NCI-H510A (cell line): ENCODE data around the gene MZB1.
"Not testable (repeated sequence)": the region's sequence is repeated elsewhere in the genome, so short reads cannot be mapped to it uniquely, and the experiment has no call there.

Experiments
- DNase-seq: peaks from one replicate; lab custom pipeline; 2025; lab: John Stamatoyannopoulos, UW

Gene MZB1

DNA sequence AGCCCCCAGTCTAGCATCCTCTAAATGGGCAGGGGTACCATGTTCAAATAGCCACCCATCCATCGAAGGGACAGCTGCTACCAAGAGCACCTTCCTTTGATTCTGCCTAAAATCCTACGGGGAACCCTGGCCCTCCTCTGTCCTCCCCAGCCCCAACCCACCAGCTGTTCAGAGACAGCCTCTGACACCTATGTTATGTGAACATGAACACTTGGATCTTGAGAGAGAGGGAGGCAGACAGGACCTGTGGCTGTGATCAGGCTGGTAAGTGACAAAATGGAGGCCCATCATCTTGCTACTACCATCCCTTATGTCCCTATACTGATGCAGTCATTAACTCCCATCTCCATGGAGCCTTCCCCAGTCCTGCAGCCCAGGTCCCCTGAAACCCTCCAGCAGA is 14.8 kb downstream of the MZB1 start:
- DNase-seq: no peak

DNA sequence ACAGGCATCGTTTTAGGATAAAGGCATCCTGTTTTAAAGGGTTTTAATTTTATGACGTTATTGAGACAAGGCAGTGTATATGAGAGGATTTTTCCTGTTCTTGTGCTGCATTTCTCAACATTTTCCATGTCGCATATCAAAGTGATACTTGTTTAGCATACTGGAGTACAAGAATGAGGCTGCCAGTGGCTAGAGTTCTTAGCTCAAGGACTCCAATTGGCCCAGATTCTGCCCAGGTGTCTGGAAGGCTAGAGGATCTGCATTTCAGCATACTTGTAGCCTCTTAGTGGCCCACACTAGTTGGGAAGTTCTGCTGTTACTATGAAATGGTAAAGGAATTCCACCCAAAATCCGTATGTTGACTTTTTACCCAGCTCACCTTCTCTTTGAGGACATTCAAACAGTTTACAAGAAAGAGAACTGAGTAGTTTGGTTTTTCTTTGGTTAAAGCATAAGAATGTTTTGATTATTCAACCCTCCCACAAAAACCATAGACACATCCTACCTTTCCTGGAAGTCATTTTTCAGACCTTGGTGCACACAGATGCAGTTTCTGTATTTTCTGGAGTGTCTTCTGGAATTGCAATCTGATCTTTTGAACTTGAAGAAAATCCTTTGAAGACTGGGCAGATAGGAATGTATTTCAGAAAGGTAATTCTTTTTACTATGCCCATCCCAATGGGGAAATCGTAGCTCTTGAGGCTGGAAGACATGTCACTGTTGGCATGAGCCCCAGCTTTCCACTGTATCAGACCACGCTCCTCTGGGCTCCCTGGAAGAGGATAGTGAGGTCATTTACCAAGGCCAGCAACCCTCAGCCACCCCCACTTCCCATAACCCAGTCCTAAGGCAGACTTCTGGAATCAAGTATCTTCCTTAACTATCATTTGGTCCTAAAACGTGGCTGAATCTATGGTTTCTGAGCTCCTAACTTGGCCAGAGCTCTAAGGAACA is 18.0 kb downstream of the MZB1 start:
- no peak for DNase-seq

GRCh38 chr5:139369181-139369580 is 20.5 kb downstream of the MZB1 start:
- no peak for DNase-seq

- no peak for DNase-seq
Measured at GRCh38 chr5:139368613-139369012, 21.1 kb downstream of the MZB1 start.

DNA sequence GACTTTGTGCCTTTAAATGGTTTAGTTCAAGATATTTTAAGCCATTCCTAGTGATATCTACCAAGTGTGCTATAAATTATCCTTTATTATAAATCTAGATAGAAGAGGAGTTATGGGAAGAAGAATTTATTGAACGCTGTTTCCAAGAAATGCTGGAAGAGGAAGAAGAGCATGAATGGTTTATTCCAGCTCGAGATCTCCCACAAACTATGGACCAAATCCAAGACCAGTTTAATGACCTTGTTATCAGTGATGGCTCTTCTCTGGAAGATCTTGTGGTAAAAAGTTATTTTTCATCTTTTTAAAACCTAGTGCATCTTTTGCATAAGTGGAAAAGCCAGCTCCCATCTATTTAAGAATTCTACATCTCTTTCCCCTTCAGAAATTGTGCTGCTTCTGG is 25.2 kb downstream of the MZB1 start:
- DNase-seq: no peak

- DNase-seq: no peak
Measured at GRCh38 chr5:139363937-139364336, 25.8 kb downstream of the MZB1 start.

GRCh38 chr5:139361835-139362429 is 27.8 kb downstream of the MZB1 start:
- no peak for DNase-seq

DNA sequence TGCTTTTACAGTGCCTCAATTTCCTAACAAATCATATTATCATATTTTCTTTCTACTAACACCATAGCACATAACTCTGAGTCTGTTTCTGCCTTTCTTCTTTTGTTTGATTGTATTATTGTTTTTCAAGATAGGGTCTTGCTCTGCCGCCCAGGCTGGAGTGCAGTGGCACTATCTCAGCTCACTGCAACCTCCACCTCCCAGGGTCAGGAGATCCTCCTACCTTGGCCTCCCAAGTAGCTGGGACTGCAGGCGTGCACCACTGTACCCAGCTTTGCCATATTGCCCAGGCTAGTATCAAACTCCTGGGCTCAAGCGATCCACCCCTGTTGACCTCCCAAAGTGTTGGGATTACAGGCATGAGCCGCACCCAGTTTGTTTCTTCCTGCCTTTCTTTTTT is 29.3 kb downstream of the MZB1 start:
- no peak for DNase-seq

GRCh38 chr5:139358064-139358463 is 31.6 kb downstream of the MZB1 start:
- DNase-seq: no peak

DNA sequence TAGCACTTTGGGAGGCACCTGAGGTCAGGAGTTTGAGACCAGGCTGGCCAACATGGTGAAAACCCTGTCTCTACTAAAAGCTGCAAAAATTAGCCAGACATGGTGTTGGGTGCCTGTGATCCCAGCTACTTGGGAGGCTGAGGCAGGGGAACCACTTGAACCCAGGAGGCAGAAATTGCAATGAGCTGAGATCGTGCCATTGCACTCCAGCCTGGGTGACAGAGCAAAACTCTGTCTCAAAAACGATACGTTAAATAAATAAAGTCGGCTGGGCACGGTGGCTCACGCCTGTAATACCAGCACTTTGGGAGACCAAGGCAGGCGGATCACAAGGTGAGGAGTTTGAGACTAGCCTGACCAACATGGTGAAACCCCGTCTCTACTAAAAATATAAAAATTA is 33.8 kb downstream of the MZB1 start:
- not testable (repeated sequence) for DNase-seq

- no peak for DNase-seq
Measured at GRCh38 chr5:139354186-139354585, 35.5 kb downstream of the MZB1 start.

- DNase-seq: not testable (repeated sequence)
Measured at GRCh38 chr5:139347863-139348262, 41.9 kb downstream of the MZB1 start.

GRCh38 chr5:139345442-139345841 is 44.3 kb downstream of the MZB1 start:
- DNase-seq: not testable (repeated sequence)

DNA sequence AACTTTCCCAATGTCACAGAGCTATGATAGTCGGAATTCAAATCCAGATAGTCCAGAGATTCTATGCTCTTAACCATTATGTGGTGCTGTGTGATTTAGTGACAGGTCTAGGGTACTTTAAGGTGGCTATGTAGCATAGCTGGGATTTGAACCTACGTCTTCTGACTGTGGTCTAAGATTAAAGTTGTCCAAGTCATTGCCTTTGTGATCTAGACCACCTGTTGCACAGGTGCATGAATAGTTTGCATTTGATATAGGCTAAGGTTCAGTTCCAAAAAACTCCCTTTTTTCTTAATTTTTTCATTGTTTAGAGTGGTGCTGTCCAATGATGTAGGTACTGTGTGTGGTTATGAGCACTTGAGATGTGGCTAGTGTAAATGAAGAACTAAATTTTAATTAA is 45.5 kb downstream of the MZB1 start:
- DNase-seq: no peak

DNA sequence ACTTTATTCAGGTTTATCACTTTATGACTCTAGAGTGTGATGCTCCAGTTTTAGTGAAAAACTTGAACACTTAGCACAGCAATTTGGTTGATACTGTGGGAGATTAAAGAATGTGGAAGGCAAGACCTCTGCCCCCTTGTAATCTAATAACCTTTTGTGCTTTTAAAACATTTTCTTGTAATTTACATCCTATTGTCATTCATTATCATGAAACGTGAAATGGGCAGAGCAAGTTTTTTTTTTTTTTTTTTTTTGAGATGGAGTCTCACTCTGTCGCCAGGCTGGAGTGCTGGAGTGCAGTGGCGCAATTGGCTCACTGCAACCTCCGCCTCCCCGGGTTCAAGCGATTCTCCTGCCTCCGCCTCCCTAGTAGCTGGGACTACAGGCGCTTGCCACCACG is 46.2 kb downstream of the MZB1 start:
- DNase-seq: no peak

GRCh38 chr5:139342423-139342723 is 47.3 kb downstream of the MZB1 start:
- DNase-seq: no peak

DNA sequence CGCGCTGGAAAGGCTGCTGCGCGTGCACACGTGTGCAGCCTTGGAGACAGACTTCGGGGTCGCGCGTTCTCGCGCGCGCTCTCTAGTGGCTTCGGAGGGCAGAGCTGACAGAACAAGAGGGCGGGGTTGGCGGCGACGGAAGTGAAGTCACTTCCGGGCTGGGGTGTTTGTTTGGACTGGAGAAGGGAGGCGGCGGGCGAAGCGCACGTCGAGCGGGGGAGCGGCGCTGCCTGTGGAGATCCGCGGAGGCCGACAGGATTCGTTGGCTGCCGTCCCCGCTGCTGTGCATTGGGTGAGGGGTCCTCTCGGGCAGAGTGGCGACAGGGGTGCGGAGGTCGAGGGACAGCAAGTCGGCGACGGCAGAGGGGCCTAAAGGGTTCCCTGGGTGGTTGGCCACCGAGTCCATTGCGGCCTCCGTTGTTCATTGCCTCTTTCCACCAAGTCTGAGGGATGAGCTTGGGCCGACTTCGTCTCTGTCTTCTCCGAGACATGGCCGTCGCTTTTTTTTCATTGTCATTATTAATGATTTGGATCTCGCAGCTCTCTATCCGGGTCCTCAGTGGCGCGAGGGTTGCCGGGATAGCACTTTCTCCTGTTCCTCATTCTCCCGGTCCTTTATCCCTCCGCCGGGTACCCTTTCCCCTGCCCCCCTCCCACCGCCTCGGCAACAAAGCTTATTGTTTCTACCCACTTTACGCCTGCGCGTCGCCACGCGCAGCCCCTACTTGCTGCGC is 47.9 kb downstream of the MZB1 start, which contains the start of gene PAIP2:
Gene PAIP2 (plus strand): TSS at position 166 of the 734 bp plus-strand sequence. CDS start 21,931 bp downstream, outside the sequence.
- peak; percentile 86 for DNase-seq

DNA sequence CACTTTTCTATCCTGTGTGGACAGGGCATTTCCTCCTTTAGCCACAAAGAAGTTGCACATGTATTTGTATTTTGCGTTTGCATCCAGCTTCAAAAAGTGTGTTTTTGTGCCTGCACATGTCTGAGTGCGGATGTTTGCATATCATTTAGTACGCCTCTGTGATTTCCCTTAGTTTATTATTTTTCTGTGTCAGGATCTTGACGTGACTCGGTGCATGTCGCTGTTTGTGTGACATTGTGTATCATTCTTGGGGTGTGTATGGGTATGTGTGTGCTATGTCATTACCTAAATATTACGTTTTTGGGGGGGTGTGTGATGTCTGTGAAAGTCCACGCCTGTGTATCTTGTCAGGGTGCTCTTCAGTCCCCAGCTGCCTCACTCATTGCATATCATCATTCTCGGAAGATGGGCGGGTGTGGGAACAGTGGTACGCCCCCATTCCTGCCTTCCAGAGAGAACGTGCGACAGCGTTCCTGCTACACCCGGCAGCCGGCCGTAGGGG is 48.5 kb downstream of the MZB1 start:
- no peak for DNase-seq

GRCh38 chr5:139340051-139340450 is 49.7 kb downstream of the MZB1 start:
- no peak for DNase-seq
